Memory B cell (primary cell): Measurements from ENCODE around the gene USP7.
"Not testable (repeated sequence)": the region's sequence is repeated elsewhere in the genome, so short reads cannot be mapped to it uniquely, and the experiment has no call there.

Source experiments
- ATAC-seq: fragments of 150-1000 bp; cut with Tn5 transposase; 2 replicates; pipeline ENCODE4 v1.10.0; 2021; ENCODE audit warnings: low read depth, mild to moderate bottlenecking, moderate library complexity
- DNase-seq, 2 donors: peaks; one replicate each; pipeline ENCODE4 v3.0.0; 2022; ENCODE audit warnings: low spot score in 2 of 2
- H3K27ac Mint-ChIP-seq: one replicate; pipeline ENCODE4 v1.8.0; 2022; ENCODE audit warnings: mild to moderate bottlenecking, moderate library complexity, mixed read lengths
- H3K27me3 Mint-ChIP-seq: one replicate; pipeline ENCODE4 v1.8.0; 2022; ENCODE audit warnings: mixed read lengths
- H3K36me3 Mint-ChIP-seq: one replicate; pipeline ENCODE4 v1.8.0; 2022; ENCODE audit warnings: mild to moderate bottlenecking, mixed read lengths
- H3K4me1 Mint-ChIP-seq: one replicate; pipeline ENCODE4 v1.8.0; 2022; ENCODE audit warnings: mixed read lengths
- H3K4me3 Mint-ChIP-seq: one replicate; pipeline ENCODE4 v1.8.0; 2022; ENCODE audit warnings: mild to moderate bottlenecking, moderate library complexity, mixed read lengths
- H3K9me3 Mint-ChIP-seq: one replicate; pipeline ENCODE4 v1.8.0; 2022; ENCODE audit warnings: mixed read lengths

USP7 gene

DNA sequence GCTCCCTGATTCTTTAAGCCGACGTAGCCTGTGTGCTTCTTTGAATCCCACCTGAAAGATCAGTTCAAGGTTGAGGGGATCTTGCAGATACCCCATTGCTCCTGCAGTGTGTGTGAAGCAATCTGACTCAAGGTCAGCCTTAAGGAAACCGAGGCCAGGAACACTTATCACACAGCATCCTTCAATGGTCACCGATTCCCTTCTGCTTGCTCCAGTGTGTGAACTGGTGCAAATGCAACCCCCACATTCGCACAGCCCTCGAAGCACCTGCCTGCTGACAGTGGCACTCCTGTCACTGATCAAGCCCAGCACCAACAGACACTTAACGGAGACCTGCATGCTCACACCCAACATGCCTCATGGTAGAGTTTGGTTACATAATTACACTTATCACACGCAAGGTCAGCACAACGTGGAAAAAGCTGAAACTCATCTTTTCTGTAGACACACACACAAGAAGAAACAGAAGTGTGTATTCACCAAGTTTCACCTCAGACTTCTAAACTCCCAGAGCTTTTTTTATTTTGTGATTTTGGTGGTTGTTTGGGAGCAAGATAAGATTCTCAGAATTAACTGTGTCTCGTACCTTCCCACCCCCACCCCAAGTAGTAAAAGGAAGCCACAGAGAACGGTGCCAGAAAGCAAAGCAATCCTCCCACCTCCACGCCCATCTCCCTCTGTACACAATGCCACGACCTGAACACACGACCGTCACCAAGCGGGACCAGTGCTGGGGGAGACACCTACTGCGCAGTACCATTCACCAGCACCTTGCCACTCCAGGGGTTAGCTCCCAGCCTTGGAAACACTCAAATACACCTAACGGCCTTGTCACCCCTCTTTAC lies 44.4 kb downstream of the USP7 start:
- DNase-seq (no peak), ATAC-seq (no peak)
- H3K36me3 Mint-ChIP-seq = peaks cover 17% of the 10 kb centered on the region
- no peak overlapping the region for H3K27ac Mint-ChIP-seq
- H3K27me3 Mint-ChIP-seq = no peaks in the 10 kb centered on the region
- H3K4me1 Mint-ChIP-seq = peaks cover 4% of the 10 kb centered on the region
- H3K4me3 Mint-ChIP-seq = no peak overlapping the region
- no peaks in the 10 kb centered on the region for H3K9me3 Mint-ChIP-seq

DNA sequence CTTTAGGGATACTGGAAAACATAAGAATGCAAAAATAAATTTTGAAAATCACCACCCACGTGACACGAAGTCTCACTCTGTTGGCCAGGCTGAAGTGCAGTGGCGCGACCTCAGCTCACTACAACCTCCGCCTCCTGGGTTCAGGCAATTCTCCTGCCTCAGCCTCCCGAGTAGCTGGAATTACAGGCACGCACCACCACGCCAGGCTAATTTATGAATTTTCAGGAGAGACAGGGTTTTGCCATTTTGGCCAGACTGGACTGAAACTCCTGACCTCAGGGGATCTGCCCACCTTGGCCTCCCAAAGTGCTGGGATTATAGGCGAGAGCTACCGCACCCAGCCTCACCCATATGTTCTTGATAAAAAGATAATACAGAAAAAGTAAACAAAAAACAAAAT lies 46.4 kb downstream of the USP7 start:
- not testable (repeated sequence) for H3K4me3 Mint-ChIP-seq, H3K27me3 Mint-ChIP-seq, DNase-seq, ATAC-seq, H3K27ac Mint-ChIP-seq, H3K9me3 Mint-ChIP-seq, H3K4me1 Mint-ChIP-seq
- peaks cover 27% of the 10 kb centered on the region for H3K36me3 Mint-ChIP-seq

DNA sequence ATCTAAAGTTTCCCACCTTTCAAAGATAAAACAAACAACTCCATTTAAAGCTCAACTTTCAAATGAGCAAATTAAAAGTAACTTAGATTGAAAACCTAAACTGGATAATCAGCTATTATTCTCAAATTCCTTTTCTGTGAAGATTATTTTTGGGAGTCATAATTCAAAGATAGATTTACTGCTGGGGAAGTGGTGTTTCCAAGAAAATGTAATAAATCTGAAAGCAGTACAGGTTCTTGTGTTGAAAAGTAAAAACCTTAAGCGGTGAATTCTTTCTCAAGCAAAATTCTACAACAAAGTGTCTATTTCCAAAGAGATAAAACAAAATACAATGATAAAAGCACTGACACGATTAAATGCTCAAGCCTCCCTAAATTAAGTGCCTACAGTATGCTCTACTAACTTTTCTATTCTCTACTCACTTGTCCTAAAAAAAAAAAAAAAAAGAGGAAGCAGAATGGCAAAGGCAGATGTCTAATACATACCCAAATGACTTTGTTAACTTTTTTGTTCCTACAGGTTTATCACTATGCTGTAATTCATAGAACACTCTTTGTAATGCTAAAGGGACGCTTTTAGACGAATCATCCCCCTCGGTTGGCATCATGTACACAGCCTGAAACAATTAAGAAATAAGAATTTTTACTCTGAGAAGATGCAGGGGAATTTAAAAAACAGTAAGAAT lies 47.0 kb downstream of the USP7 start:
- H3K9me3 Mint-ChIP-seq = no peaks in the 10 kb centered on the region
- ATAC-seq = peak; percentile 57
- no peaks in the 10 kb centered on the region for H3K27me3 Mint-ChIP-seq
- H3K4me1 Mint-ChIP-seq = no peaks in the 10 kb centered on the region
- DNase-seq = no peak
- peaks cover 28% of the 10 kb centered on the region for H3K36me3 Mint-ChIP-seq
- H3K27ac Mint-ChIP-seq = peak overlapping the region; percentile 8
- no peak overlapping the region for H3K4me3 Mint-ChIP-seq

DNA sequence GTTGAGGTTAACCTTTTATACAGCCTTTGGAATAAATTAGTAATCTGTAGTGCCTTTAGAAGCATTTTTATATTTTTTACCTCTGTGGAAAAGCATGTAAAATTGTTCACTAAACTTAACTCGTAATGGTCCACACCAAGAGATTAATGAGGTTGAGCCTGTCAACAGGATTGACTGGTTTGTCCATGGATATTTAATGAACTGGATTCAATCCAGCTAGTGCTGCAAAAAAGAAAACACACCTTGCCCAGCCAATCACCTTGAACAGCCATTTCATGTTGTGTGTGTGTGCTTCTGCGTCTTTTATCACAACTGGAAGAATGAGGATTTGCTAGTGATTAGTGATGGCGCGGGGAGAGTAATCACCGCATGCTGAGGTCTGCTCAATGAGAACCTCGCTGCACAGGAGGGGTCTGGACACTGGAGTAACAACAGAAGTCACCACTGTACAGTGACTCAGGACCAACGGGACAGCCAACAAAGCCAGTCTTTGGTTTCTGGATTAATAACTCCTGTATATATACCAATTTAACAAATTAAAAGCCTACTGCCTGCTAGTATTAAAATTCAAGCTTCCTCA lies 47.9 kb downstream of the USP7 start:
- H3K27me3 Mint-ChIP-seq = no peaks in the 10 kb centered on the region
- no peak for DNase-seq
- no peak overlapping the region for H3K27ac Mint-ChIP-seq
- H3K4me1 Mint-ChIP-seq = no peaks in the 10 kb centered on the region
- no peak overlapping the region for H3K4me3 Mint-ChIP-seq
- H3K9me3 Mint-ChIP-seq = no peaks in the 10 kb centered on the region
- no peak for ATAC-seq
- H3K36me3 Mint-ChIP-seq = peaks cover 33% of the 10 kb centered on the region

DNA sequence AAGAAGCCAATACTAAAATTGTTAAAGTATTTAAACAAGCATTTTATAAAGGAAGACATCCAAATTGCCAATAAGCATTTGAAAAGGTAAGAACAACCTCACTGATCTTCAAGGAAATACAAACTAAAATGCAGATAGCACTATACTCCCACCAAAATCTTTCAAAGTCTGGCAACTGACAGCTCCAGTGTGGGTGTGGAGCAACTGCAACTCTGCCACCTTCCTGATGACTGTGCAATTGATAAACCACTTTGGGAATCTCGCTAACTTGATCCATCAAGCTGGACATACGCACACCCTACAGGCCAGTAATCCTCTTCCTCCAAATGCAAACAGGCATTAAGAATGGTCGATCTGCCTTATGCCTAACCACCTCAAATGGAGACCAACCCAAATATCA lies 49.6 kb downstream of the USP7 start:
- DNase-seq (no peak), ATAC-seq (no peak)
- H3K36me3 Mint-ChIP-seq = peaks cover 34% of the 10 kb centered on the region
- H3K9me3 Mint-ChIP-seq = no peaks in the 10 kb centered on the region
- no peak overlapping the region for H3K4me3 Mint-ChIP-seq
- H3K4me1 Mint-ChIP-seq = no peaks in the 10 kb centered on the region
- no peak overlapping the region for H3K27ac Mint-ChIP-seq
- no peaks in the 10 kb centered on the region for H3K27me3 Mint-ChIP-seq

DNA sequence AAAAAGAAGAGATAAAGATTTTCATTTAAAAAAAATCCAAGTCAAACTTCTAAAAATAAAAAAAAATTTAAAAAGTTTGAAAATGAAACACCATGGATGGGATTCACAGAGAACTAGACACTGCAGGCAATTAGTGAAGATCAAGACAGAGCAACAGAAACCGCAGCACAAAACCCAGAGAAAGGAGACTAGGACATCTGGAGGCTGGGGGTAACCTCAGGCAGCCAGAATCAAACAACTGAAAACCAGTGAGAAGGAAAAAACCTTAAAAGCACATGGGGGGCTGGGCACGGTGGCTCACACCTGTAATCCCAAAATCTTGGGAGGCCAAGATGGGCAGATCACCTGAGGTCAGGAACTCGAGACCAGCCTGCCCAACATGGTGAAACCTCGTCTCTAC lies 50.9 kb downstream of the USP7 start:
- H3K4me1 Mint-ChIP-seq = no peaks in the 10 kb centered on the region
- ATAC-seq (no peak), DNase-seq (no peak)
- no peaks in the 10 kb centered on the region for H3K9me3 Mint-ChIP-seq
- H3K36me3 Mint-ChIP-seq = peaks cover 33% of the 10 kb centered on the region
- no peak overlapping the region for H3K27ac Mint-ChIP-seq
- H3K27me3 Mint-ChIP-seq = no peaks in the 10 kb centered on the region
- H3K4me3 Mint-ChIP-seq = no peak overlapping the region

DNA sequence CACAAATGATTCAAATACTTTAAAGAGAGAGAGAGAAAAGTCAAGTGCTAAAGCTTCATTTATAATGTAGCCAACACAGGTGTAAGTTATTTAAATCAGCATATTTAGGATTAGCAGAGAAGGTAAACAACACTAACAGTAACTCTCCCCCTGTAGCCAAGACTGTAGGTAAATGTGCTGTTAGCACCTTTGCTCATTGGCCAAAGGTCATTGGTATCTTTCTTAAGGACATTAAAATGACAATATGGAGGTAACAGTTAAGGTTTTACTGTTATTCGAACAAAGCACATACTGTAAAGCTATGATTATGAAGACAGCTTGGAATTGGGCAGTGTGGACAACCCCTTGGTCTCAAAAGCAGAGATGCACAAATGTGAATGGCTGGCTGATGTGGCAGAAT lies 52.9 kb downstream of the USP7 start:
- no peak overlapping the region for H3K4me3 Mint-ChIP-seq
- H3K4me1 Mint-ChIP-seq = no peaks in the 10 kb centered on the region
- DNase-seq (no peak), ATAC-seq (no peak)
- H3K27me3 Mint-ChIP-seq = no peaks in the 10 kb centered on the region
- H3K36me3 Mint-ChIP-seq = peaks cover 36% of the 10 kb centered on the region
- no peaks in the 10 kb centered on the region for H3K9me3 Mint-ChIP-seq
- no peak overlapping the region for H3K27ac Mint-ChIP-seq

DNA sequence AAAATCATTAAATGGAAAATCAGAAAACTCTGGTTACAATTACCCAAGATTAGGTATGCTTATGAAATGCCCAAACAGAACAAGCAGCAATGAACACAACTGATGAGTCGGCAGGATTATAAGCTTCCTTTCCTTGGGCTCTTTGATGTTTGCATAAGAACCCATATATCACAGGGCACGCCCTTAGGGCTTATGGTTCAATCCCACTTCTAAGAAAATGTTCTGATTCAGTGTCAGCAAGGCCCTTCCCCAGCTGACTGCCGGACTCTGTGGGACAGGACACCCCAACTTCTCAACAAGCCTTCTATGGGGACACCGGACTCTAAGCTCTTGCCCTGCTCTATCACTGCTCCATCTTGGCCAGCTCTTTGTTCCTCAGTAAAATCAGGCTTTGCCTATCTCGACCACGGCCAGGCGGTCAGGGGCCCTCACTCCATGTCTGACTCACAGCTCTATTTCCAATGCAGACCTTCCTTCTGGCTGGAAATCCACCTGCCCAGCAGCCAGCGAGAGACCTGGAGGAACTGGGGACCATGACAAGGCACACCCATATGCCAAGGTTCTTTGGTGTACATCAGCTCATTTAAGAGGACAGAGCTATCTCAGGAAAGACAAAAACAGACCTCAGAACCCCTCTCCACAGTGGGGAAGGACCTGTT lies 54.8 kb downstream of the USP7 start:
- Mint-ChIP-seq H3K4me3 (no peak overlapping the region), H3K27me3 (no peaks in the 10 kb centered on the region), H3K4me1 (no peaks in the 10 kb centered on the region), H3K27ac (no peak overlapping the region), H3K9me3 (no peaks in the 10 kb centered on the region), H3K36me3 (peaks cover 36% of the 10 kb centered on the region)
- DNase-seq = no peak
- ATAC-seq = no peak

DNA sequence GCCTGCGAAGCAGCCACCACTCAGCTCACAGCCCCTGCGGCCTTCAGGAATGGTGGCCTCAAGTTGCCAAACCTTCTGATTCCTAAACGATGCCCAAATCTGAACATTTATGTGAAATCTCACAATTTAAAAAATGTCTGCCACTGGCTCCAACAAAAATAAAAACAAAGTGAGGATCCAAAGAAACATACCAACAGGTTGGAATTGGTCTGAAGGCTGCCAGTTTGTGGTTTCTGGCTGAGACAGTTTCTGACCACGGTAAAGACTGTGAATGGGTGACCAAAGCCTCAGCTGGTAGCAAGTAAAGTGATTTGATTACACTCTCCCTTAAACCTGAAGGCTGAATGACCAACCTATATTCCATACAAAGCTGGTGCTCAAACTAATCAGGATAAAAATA lies 56.6 kb downstream of the USP7 start:
- no peak for DNase-seq
- Mint-ChIP-seq H3K36me3 (peaks cover 35% of the 10 kb centered on the region), H3K4me3 (no peak overlapping the region), H3K4me1 (no peaks in the 10 kb centered on the region), H3K27ac (no peak overlapping the region), H3K27me3 (no peaks in the 10 kb centered on the region), H3K9me3 (no peaks in the 10 kb centered on the region)
- ATAC-seq = no peak

DNA sequence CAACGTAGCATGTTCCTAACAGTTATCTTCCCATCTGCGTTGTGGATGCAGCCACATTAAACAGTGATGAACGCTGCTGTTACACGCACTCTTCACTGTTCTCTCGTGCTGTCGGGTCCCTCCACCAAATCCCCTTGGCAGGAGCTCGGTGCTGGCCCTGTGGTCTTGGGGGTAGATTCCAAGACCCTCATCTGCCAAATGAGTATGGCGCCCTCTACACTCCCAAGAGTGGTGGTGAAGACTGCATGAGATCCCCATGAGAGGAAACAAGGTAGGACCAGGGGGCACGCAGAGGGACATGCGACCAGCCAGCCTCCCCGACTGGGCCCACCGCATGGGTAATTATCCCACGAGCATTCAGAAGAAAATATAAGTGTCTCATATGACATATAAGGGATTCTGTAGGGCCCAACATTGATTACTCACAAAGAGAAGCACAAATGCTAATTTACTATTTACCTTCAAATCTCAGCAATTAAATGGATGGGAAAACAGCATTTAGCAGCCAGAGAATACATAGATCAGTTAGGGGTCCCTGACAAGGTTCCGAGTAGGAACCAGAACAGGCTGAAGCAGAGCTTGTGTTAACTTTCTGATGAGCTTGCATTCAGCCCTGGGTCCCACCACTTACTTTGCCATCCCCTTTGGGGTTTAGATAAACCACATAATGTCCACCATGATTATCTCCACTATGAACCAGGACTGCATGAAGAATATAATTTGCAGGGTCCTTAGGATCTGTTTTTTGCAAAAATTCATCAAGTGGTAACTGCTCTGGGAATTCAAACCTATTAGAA lies 57.7 kb downstream of the USP7 start:
- peaks cover 34% of the 10 kb centered on the region for H3K36me3 Mint-ChIP-seq
- DNase-seq (no peak), ATAC-seq (peak; percentile 32)
- H3K27ac Mint-ChIP-seq = no peak overlapping the region
- no peak overlapping the region for H3K4me3 Mint-ChIP-seq
- no peaks in the 10 kb centered on the region for H3K4me1 Mint-ChIP-seq
- H3K27me3 Mint-ChIP-seq = no peaks in the 10 kb centered on the region
- no peaks in the 10 kb centered on the region for H3K9me3 Mint-ChIP-seq

DNA sequence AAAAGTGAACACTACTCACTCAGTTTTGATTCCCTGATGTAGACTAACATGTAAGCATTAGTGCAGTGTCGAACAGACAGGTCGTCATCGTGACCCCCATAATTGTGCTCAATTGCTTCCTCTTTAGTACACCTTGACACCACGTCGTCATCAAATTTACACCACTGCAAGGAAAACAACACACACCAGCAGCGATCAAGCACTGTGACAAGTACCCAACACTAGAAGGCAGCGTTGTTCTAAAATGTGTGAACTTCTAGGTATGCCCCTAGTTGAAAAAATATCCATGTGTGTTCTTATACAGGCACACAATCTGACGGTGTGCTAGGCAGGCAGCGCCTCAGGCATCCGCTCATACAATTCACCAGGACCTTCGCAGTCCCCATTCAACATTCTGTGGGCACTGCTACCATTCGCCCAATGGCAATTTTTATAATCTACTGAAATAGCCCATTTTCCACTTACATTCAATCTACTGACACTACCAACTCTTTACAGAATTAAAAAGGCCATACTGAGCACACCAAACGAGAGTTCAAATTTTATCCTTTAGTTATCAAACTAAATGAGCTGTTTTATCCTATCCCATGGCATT lies 58.4 kb downstream of the USP7 start:
- H3K4me3 Mint-ChIP-seq = no peak overlapping the region
- ATAC-seq (peak; percentile 76), DNase-seq (no peak)
- no peaks in the 10 kb centered on the region for H3K27me3 Mint-ChIP-seq
- no peak overlapping the region for H3K27ac Mint-ChIP-seq
- H3K36me3 Mint-ChIP-seq = peaks cover 35% of the 10 kb centered on the region
- no peaks in the 10 kb centered on the region for H3K9me3 Mint-ChIP-seq
- H3K4me1 Mint-ChIP-seq = no peaks in the 10 kb centered on the region

DNA sequence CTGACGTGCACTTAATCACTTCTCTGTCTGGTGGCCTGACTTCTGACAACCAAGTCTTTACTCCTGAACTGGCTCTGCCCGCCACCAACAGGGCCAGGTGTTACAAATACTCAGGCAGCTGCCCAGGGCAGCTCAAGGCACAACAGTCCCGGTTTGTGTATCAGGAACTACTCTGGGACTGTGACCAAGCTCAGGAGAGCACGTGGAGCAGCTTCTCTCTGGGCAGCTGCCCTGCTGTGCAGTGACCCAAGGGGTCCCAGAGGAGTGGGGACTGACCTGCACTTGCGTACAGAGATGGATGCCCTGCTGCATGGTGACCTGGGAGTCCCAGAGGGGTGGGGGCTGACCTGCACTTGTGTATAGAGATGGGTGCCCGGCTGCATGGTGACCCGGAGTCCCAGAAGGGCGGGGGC lies 59.7 kb downstream of the USP7 start:
- Mint-ChIP-seq H3K36me3 (peaks cover 41% of the 10 kb centered on the region), H3K4me3 (no peak overlapping the region), H3K27me3 (no peaks in the 10 kb centered on the region), H3K9me3 (no peaks in the 10 kb centered on the region), H3K27ac (no peak overlapping the region), H3K4me1 (no peaks in the 10 kb centered on the region)
- ATAC-seq (no peak), DNase-seq (no peak)

DNA sequence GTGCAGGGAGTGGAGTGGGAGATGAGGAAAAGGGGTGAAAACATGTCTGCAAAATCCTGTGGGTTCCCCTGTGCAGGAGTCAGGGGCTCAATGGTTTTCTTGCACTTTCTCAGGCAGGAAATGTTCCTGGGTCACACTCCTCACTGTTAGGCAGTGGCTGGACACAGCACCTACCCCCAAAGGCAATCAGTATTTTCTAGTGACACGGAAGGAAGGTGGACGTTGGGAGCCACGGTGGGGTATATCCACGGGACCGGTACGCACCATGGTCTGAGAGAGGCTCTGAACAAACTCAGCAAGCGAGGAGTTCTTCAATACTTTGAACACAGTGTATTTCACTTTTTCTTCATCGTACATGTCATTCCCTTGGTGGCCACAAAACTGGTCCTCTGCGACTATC lies 60.7 kb downstream of the USP7 start:
- no peak for DNase-seq
- Mint-ChIP-seq H3K9me3 (no peaks in the 10 kb centered on the region), H3K4me1 (no peaks in the 10 kb centered on the region), H3K27me3 (no peaks in the 10 kb centered on the region), H3K4me3 (no peak overlapping the region), H3K36me3 (peaks cover 40% of the 10 kb centered on the region), H3K27ac (no peak overlapping the region)
- no peak for ATAC-seq
